ENCODE results near the gene PELO.

- TF ChIP-seq CTCF (IDR thresholded peaks at IDR 0.05), result no peak
- TF ChIP-seq POLR2A (IDR thresholded peaks at IDR 0.05), result no peak
Measured at GRCh38 chr5:52751137-52751536, 36.6 kb upstream of the PELO start.
